A549 (cell line): Measurements from ENCODE around the gene TLR6. TPM values are rescaled to one million over a fixed set of nuclear protein-coding genes. Genes with fewer than 3 reads are reported as not detected.

Source experiments
- ATAC-seq, 2 experiments: fragments of 200-7000 bp in 1 of 2; fragments of >200 bp in 1 of 2; cut with Nextera tagmentation in 1 of 2; cut with Tn5 transposase in 1 of 2; 3 replicates each; pipeline versions ENCODE4 v1.8.0 to v1.9.1; 2018 to 2020; ENCODE audit warnings: mild to moderate bottlenecking in 1 of 2, moderate library complexity in 1 of 2
- CTCF ChIA-PET: fragments of 300-600 bp; sonication (Branson Sonifier 250); formaldehyde crosslinking; extraction: SDS; loops from one replicate; lab custom pipeline; 2021; ENCODE audit warnings: antibody characterized with exemption, inconsistent platforms; lab: Yijun Ruan, JAX
- POLR2A ChIA-PET: fragments of 350-600 bp; formaldehyde crosslinking; extraction: SDS; loops from one replicate; lab custom pipeline; 2021; ENCODE audit warnings: antibody characterized with exemption, inconsistent platforms; lab: Yijun Ruan, JAX
- DNase-seq, 2 experiments: peaks; one replicate each; pipeline versions ENCODE4 v3.0.0 to v3.0.0-alpha.2; 2011 to 2016; ENCODE audit warnings: low read depth in 1 of 2, low spot score in 1 of 2
- FAIRE-seq: peaks from 2 replicates; lab custom pipeline; 2011; peaks lifted over from hg19 to GRCh38; lab: Jason Lieb, UNC
- H3K27ac ChIP-seq, 2 experiments: fragments of >200 bp; sonication (Bioruptor Twin); formaldehyde crosslinking; 3 replicates each; pipeline ENCODE4 v1.5.1; 2016 to 2017
- H3K4me1 ChIP-seq: fragments of >200 bp; sonication (Bioruptor Twin); formaldehyde crosslinking; 3 replicates; pipeline ENCODE4 v1.6.1; 2016
- H3K4me2 ChIP-seq: fragments of >200 bp; sonication (Bioruptor Twin); formaldehyde crosslinking; 3 replicates; pipeline ENCODE4 v1.6.1; 2016
- H3K4me3 ChIP-seq: fragments of >200 bp; sonication (Bioruptor Twin); formaldehyde crosslinking; 3 replicates; pipeline ENCODE4 v1.5.1; 2016
- H3K9me3 ChIP-seq: fragments of >200 bp; sonication (Bioruptor Twin); formaldehyde crosslinking; 3 replicates; pipeline ENCODE4 v1.6.1; 2016
- CBX2 ChIP-seq: fragments of 200-600 bp; sonication (generic); IDR thresholded peaks from 2 replicates; pipeline ENCODE4 v1.6.1; 2016; ENCODE audit warnings: low read depth, mild to moderate bottlenecking, borderline replicate concordance
- CHD2 ChIP-seq: fragments of 150-350 bp; IDR thresholded peaks from 2 replicates; pipeline ENCODE4 v1.6.1; 2014; ENCODE audit warnings: low read length; ENCODE audit not compliant: partially characterized antibody
- EP300 ChIP-seq, 2 experiments: fragments of >200 bp; sonication (Bioruptor Twin); formaldehyde crosslinking; IDR thresholded peaks; 2 replicates in 1 of 2; 3 replicates in 1 of 2; pipeline ENCODE4 v1.6.1; 2016 to 2017
- ESRRA ChIP-seq: fragments of 150-350 bp; IDR thresholded peaks from 2 replicates; pipeline ENCODE4 v1.6.1; 2014; ENCODE audit warnings: mild to moderate bottlenecking, low read length, borderline replicate concordance
- FOSL2 ChIP-seq, 2 experiments: fragments of 450-650 bp in 1 of 2; fragments of >200 bp in 1 of 2; sonication (Bioruptor Twin) in 1 of 2; formaldehyde crosslinking; IDR thresholded peaks; 2 replicates each; pipeline versions ENCODE4 v1.5.0 to v1.6.1; 2016 to 2020; ENCODE audit warnings: mild to moderate bottlenecking in 1 of 2, moderate library complexity in 1 of 2
- FOXS1 ChIP-seq: fragments of 250-450 bp; sonication (Bioruptor Pico); IDR thresholded peaks from 2 replicates; pipeline ENCODE4 v1.5.0; 2020; ENCODE audit warnings: mild to moderate bottlenecking, moderate library complexity
- HDAC2 ChIP-seq: fragments of 200-600 bp; sonication (generic); IDR thresholded peaks from 2 replicates; pipeline ENCODE4 v1.6.1; 2016
- JUNB ChIP-seq: fragments of >200 bp; sonication (Bioruptor Twin); formaldehyde crosslinking; IDR thresholded peaks from 2 replicates; pipeline ENCODE4 v1.6.1; 2016
- NFE2L2 ChIP-seq: fragments of 150-350 bp; conservative IDR thresholded peaks from 2 replicates; pipeline ENCODE4 v1.6.1; 2014; ENCODE audit warnings: low read length
- NPAS2 ChIP-seq: fragments of 250-450 bp; sonication (Bioruptor Pico); IDR thresholded peaks from 2 replicates; pipeline ENCODE4 v1.8.0; 2022; ENCODE audit warnings: mild to moderate bottlenecking, moderate library complexity, borderline replicate concordance
- RAD21 ChIP-seq, 2 experiments: fragments of >200 bp in 1 of 2; sonication (Bioruptor Twin) in 1 of 2; formaldehyde crosslinking in 1 of 2; IDR thresholded peaks in 1 of 2; conservative IDR thresholded peaks in 1 of 2; 2 replicates in 1 of 2; 3 replicates in 1 of 2; pipeline ENCODE4 v1.6.1; 2012 to 2018; ENCODE audit warnings: inconsistent platforms in 1 of 2
- RCOR1 ChIP-seq: fragments of 150-350 bp; IDR thresholded peaks from 2 replicates; pipeline ENCODE4 v1.6.1; 2014; ENCODE audit warnings: antibody characterized with exemption, low read length, low read depth
- RFX5 ChIP-seq: fragments of 450-650 bp; IDR thresholded peaks from 2 replicates; pipeline ENCODE4 v1.7.1; 2014; ENCODE audit warnings: antibody characterized with exemption, mild to moderate bottlenecking, moderate library complexity
- SMC3 ChIP-seq: fragments of >200 bp; sonication (Bioruptor Twin); formaldehyde crosslinking; IDR thresholded peaks from 3 replicates; pipeline ENCODE4 v1.6.1; 2018; ENCODE audit warnings: inconsistent platforms
- TP53 ChIP-seq: fragments of 250-450 bp; sonication (Bioruptor Pico); IDR thresholded peaks from 2 replicates; pipeline ENCODE4 v1.5.0; 2021; ENCODE audit warnings: mild to moderate bottlenecking, moderate library complexity
- USF2 ChIP-seq: fragments of 450-650 bp; IDR thresholded peaks from 2 replicates; pipeline ENCODE4 v1.6.1; 2014; ENCODE audit warnings: antibody characterized with exemption
- ZFP36 ChIP-seq: fragments of 450-650 bp; IDR thresholded peaks from 2 replicates; pipeline ENCODE4 v1.6.1; 2014; ENCODE audit warnings: borderline replicate concordance; ENCODE audit not compliant: partially characterized antibody
- WGBS: methylation state at CpG from one replicate; pipeline ENCODE4 v1.1.6; 2017; ENCODE audit errors: missing lambda C conversion rate; 5-methylcytosine and 5-hydroxymethylcytosine counted together
- polyA plus RNA-seq, 4 experiments: library from polyadenylated mRNA; depleted of rRNA in 3 of 4; stranded (reverse); fragments of >200 nt; fragmentation: RNase III in 1 of 4; extraction: RNeasy Plus Mini Kit Qiagen cat#74134 plus additional on column Dnase treatment in 1 of 4; gene quantifications; 2 replicates in 3 of 4; 3 replicates in 1 of 4; pipeline ENCODE4 v1.2.3, GENCODE V29; 2011 to 2017
- TF ChIP-seq, protein P1 (sequence below): IDR thresholded peaks from 2 replicates; pipeline ENCODE4 v1.6.1; 2012
- TF ChIP-seq, protein P2 (sequence below): fragments of >200 bp; sonication (Bioruptor Twin); formaldehyde crosslinking; IDR thresholded peaks from 2 replicates; pipeline ENCODE4 v1.6.1; 2016
- TF ChIP-seq, protein P3 (sequence below): fragments of >200 bp; sonication (Bioruptor Twin); formaldehyde crosslinking; IDR thresholded peaks from 3 replicates; pipeline ENCODE4 v1.5.1; 2016
- TF ChIP-seq, protein P4 (sequence below): IDR thresholded peaks from 2 replicates; pipeline ENCODE4 v1.6.1; 2012; ENCODE audit warnings: low read depth, borderline replicate concordance

The TLR6 gene
- polyA plus RNA-seq, 2 of the 4 experiments (the other 2 are of a cell fraction), result 5.6 to 11.5 TPM

DNA sequence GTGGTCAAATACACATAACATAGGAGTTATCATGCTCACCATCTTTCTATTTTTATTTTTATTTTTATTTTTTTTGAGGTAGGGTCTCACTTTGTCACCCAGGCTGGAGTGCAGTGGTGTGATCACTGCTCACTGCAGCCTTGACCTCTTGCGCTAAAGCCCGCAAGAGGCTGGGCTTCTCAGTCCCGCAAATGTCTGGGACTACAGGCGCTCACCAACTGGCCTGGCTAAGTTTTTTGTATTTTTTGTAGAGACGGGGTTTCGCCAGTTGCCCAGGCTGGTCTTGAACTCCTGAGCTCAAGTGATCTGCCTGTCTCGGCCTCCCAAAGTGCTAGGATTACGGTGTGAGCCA is 73.5 kb downstream of the TLR6 start:
- Histone ChIP-seq H3K27ac (no peak overlapping the region), H3K4me2 (no peak overlapping the region), H3K4me3 (no peak overlapping the region), H3K9me3 (no peaks in the 10 kb centered on the region), H3K4me1 (peaks cover 13% of the 10 kb centered on the region; the same call in 2 of the 3 replicates)
- TF ChIP-seq, protein P1, sequence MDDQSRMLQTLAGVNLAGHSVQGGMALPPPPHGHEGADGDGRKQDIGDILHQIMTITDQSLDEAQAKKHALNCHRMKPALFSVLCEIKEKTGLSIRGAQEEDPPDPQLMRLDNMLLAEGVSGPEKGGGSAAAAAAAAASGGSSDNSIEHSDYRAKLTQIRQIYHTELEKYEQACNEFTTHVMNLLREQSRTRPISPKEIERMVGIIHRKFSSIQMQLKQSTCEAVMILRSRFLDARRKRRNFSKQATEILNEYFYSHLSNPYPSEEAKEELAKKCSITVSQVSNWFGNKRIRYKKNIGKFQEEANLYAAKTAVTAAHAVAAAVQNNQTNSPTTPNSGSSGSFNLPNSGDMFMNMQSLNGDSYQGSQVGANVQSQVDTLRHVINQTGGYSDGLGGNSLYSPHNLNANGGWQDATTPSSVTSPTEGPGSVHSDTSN, result no peak
- no peak for TF ChIP-seq ZFP36
- 0 out of 5 replicates have a peak, but pooled peaks of 1 of the 2 experiments have one; percentile 0 for TF ChIP-seq RAD21 (conservative IDR thresholded peaks at IDR 0.05 in 1 of 2, IDR thresholded peaks at IDR 0.05 in 1 of 2)
- no peak for ATAC-seq
- POLR2A ChIA-PET, result interaction anchor here (0.6 kb wide), 1 partner anchor 10 kb away, joined by 3 read pairs; no protein-coding TSS in a partner anchor
- CTCF ChIA-PET, result interaction anchor here (0.7 to 4.7 kb wide), 16 partner anchors 12 to 720 kb away, joined by 3 to 41 read pairs (median 5); partner anchors contain the start of gene TLR1
- no peak for FAIRE-seq
- WGBS, result 75% methylated on average over 8 of the region's 8 CpGs
- DNase-seq, result no peak

- POLR2A ChIA-PET, result interaction anchor here (0.6 kb wide), 1 partner anchor 10 kb away, joined by 3 read pairs; no protein-coding TSS in a partner anchor
- Histone ChIP-seq H3K4me3 (no peak within 1 kb of the TSS), H3K4me1 (peaks cover 9% of the 10 kb centered on the region; the same call in 1 of the 3 replicates), H3K27ac (no peak within 1 kb of the TSS), H3K4me2 (peak within 1 kb of the TSS; percentile 27; the same call in 1 of the 3 replicates), H3K9me3 (no peaks in the 10 kb centered on the region)
- TF ChIP-seq TP53 (no peak), FOXS1 (CRISPR knock-in tag) (no peak), NFE2L2 (no peak), ESRRA (no peak), RAD21 (conservative IDR thresholded peaks at IDR 0.05 in 1 of 2, IDR thresholded peaks at IDR 0.05 in 1 of 2) (peak; percentile 45 to 58), CBX2 (no peak), HDAC2 (no peak), USF2 (no peak), SMC3 (peak; percentile 53), CHD2 (no peak), EP300 (IDR thresholded peaks at IDR 0.05) (no peak), RFX5 (no peak), NPAS2 (CRISPR knock-in tag) (no peak), JUNB (no peak), RCOR1 (no peak), FOSL2 (IDR thresholded peaks at IDR 0.05) (no peak), FOSL2 (CRISPR knock-in tag; IDR thresholded peaks at IDR 0.05) (no peak)
- TF ChIP-seq, protein P2, sequence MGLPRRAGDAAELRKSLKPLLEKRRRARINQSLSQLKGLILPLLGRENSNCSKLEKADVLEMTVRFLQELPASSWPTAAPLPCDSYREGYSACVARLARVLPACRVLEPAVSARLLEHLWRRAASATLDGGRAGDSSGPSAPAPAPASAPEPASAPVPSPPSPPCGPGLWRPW, result no peak
- TF ChIP-seq, protein P3, sequence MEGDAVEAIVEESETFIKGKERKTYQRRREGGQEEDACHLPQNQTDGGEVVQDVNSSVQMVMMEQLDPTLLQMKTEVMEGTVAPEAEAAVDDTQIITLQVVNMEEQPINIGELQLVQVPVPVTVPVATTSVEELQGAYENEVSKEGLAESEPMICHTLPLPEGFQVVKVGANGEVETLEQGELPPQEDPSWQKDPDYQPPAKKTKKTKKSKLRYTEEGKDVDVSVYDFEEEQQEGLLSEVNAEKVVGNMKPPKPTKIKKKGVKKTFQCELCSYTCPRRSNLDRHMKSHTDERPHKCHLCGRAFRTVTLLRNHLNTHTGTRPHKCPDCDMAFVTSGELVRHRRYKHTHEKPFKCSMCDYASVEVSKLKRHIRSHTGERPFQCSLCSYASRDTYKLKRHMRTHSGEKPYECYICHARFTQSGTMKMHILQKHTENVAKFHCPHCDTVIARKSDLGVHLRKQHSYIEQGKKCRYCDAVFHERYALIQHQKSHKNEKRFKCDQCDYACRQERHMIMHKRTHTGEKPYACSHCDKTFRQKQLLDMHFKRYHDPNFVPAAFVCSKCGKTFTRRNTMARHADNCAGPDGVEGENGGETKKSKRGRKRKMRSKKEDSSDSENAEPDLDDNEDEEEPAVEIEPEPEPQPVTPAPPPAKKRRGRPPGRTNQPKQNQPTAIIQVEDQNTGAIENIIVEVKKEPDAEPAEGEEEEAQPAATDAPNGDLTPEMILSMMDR, result peak; percentile 53
- TF ChIP-seq, protein P1, result no peak
- TF ChIP-seq, protein P4, sequence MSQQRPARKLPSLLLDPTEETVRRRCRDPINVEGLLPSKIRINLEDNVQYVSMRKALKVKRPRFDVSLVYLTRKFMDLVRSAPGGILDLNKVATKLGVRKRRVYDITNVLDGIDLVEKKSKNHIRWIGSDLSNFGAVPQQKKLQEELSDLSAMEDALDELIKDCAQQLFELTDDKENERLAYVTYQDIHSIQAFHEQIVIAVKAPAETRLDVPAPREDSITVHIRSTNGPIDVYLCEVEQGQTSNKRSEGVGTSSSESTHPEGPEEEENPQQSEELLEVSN, result no peak
- DNase-seq (peak; percentile 19 to 57), ATAC-seq (peak; percentile 68 to 71; a peak in 4 of 6 replicates), FAIRE-seq (no peak)
- WGBS, result 36% methylated on average over 12 of the region's 12 CpGs
- CTCF ChIA-PET, result interaction anchor here (0.7 to 4.7 kb wide), 17 partner anchors 11 to 720 kb away, joined by 3 to 41 read pairs (median 5); partner anchors contain the start of gene TLR1
These were observed 74.0 kb downstream of the TLR6 start, which contains the start of gene TLR10 for GRCh38 chr4:38782452-38783108. Gene TLR10, minus strand, starts transcription at chr4:38782990. Its CDS starts 7,400 bp downstream, at chr4:38775590.
